HG03064 (cell line): ENCODE results near the gene TRIP6.

Source experiments
- ATAC-seq: cut with Tn5 transposase; IDR thresholded peaks from one replicate; pipeline ENCODE4 v1.9.1; 2021; ENCODE audit warnings: low read depth; ENCODE audit not compliant: unreplicated experiment

The TRIP6 gene

GRCh38 chr7:100867776-100868485 lies 744 bp downstream of the TRIP6 start:
- ATAC-seq, result no peak

GRCh38 chr7:100873599-100874299 lies 6.6 kb downstream of the TRIP6 start:
- ATAC-seq, result no peak

GRCh38 chr7:100874300-100874576 lies 7.1 kb downstream of the TRIP6 start:
- no peak for ATAC-seq

- peak; percentile 75 for ATAC-seq
Measured at GRCh38 chr7:100874577-100875355, 7.6 kb downstream of the TRIP6 start, which contains the start of gene SRRT. TSS of gene SRRT (plus strand) at chr7:100875103. CDS start at chr7:100875591, 488 bp downstream.

GRCh38 chr7:100875356-100875751 lies 8.2 kb downstream of the TRIP6 start:
- ATAC-seq, result peak; percentile 36

- ATAC-seq, result no peak
Measured at GRCh38 chr7:100878013-100878412, 10.8 kb downstream of the TRIP6 start.

GRCh38 chr7:100878685-100879084 lies 11.5 kb downstream of the TRIP6 start:
- ATAC-seq, result no peak

GRCh38 chr7:100879685-100880261 lies 12.6 kb downstream of the TRIP6 start:
- no peak for ATAC-seq

GRCh38 chr7:100880645-100881044 lies 13.5 kb downstream of the TRIP6 start:
- no peak for ATAC-seq

GRCh38 chr7:100881136-100881535 lies 13.9 kb downstream of the TRIP6 start:
- ATAC-seq, result no peak

GRCh38 chr7:100882201-100882600 lies 15.0 kb downstream of the TRIP6 start:
- ATAC-seq, result no peak

- no peak for ATAC-seq
Measured at GRCh38 chr7:100882785-100883526, 15.8 kb downstream of the TRIP6 start.

- no peak for ATAC-seq
Measured at GRCh38 chr7:100884736-100885439, 17.7 kb downstream of the TRIP6 start.

GRCh38 chr7:100885440-100886141 lies 18.4 kb downstream of the TRIP6 start:
- no peak for ATAC-seq

- no peak for ATAC-seq
Measured at GRCh38 chr7:100886142-100886935, 19.2 kb downstream of the TRIP6 start.

GRCh38 chr7:100886936-100887515 lies 19.8 kb downstream of the TRIP6 start:
- no peak for ATAC-seq

GRCh38 chr7:100887516-100888290 lies 20.5 kb downstream of the TRIP6 start:
- ATAC-seq, result no peak
